Neutrophil (primary cell): ENCODE measurements around the gene LRATD1.

Experiments
- H3K27ac ChIP-seq: fragments of 200-600 bp; sonication (generic); 2 replicates; pipeline ENCODE4 v1.5.1; 2016; ENCODE audit warnings: mild to moderate bottlenecking, moderate library complexity
- H3K27me3 ChIP-seq: fragments of 200-600 bp; sonication (generic); 2 replicates; pipeline ENCODE4 v1.6.0; 2016; ENCODE audit warnings: mild to moderate bottlenecking
- H3K36me3 ChIP-seq: fragments of 200-600 bp; sonication (generic); 2 replicates; pipeline ENCODE4 v1.5.1; 2017
- H3K4me1 ChIP-seq, 2 experiments: fragments of 200-600 bp in 1 of 2; sonication (generic) in 1 of 2; 1 replicate in 1 of 2; 2 replicates in 1 of 2; pipeline versions ENCODE4 v1.5.1 to v1.6.1; 2013 to 2016; ENCODE audit warnings: low read depth in 1 of 2, low read length in 1 of 2, mild to moderate bottlenecking in 1 of 2, moderate library complexity in 1 of 2; ENCODE audit not compliant: control insufficient read depth in 1 of 2, insufficient read depth in 1 of 2
- H3K4me3 ChIP-seq, 2 experiments: fragments of 200-600 bp in 1 of 2; sonication (generic) in 1 of 2; 1 replicate in 1 of 2; 2 replicates in 1 of 2; pipeline ENCODE4 v1.5.1; 2013 to 2016; ENCODE audit warnings: low read depth in 1 of 2, low read length in 1 of 2, mild to moderate bottlenecking in 1 of 2, moderate library complexity in 1 of 2
- H3K9me3 ChIP-seq: fragments of 200-600 bp; sonication (generic); 2 replicates; pipeline ENCODE4 v1.5.1; 2016
- CTCF ChIP-seq: fragments of 200-600 bp; sonication (generic); IDR thresholded peaks from 2 replicates; pipeline ENCODE4 v1.5.1; 2016; ENCODE audit warnings: antibody characterized with exemption

Gene LRATD1

DNA sequence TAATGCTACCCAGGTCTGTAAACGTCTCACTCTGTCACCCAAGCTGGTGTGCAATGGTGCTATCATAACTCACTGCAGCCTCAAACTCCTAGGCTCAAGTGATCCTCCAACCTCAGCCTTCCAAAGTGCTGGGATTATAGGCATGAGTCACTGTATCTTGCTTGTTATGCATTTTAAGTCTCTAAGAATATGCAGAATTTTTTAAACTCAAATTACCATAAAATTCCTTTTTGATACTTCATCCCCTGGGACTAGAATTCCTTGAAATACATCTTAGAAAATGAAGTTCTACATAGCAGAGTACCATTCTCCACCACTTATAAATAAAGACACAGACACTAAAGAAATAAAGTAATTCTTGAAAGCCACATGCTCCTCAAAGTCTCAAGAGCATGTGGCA is 30.2 kb upstream of the LRATD1 start:
- Histone ChIP-seq H3K27ac (no peak overlapping the region), H3K9me3 (no peaks in the 10 kb centered on the region), H3K4me1 (no peaks in the 10 kb centered on the region), H3K36me3 (no peaks in the 10 kb centered on the region), H3K4me3 (no peak overlapping the region), H3K27me3 (no peaks in the 10 kb centered on the region)
- TF ChIP-seq CTCF = no peak

DNA sequence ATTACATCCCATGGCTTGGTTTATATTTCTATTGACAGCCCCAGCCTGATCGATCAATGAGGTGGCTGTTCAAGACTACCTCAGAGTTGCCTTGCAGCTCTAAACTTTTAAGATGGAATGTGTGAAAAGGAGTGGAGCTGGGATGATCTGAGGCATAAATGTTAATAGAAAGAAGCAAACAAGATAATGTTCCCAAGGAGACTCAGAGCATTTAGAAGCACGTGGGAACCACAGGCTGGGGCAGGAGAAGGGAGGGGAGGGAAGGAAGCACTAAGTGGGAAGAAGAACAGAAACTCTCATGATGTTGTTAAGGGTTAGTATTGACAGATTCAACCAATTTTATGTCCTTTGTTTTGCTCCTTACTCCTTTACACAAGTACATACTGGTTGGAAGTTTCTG is 28.8 kb upstream of the LRATD1 start:
- H3K36me3 ChIP-seq = no peaks in the 10 kb centered on the region
- TF ChIP-seq CTCF = no peak
- no peak overlapping the region for H3K27ac ChIP-seq
- H3K4me1 ChIP-seq = no peaks in the 10 kb centered on the region
- no peak overlapping the region for H3K4me3 ChIP-seq
- no peaks in the 10 kb centered on the region for H3K27me3 ChIP-seq
- no peaks in the 10 kb centered on the region for H3K9me3 ChIP-seq

GRCh38 chr2:14608245-14608644 is 24.3 kb upstream of the LRATD1 start:
- H3K4me3 ChIP-seq = no peak overlapping the region
- TF ChIP-seq CTCF = no peak
- no peaks in the 10 kb centered on the region for H3K4me1 ChIP-seq
- no peaks in the 10 kb centered on the region for H3K9me3 ChIP-seq
- no peaks in the 10 kb centered on the region for H3K27me3 ChIP-seq
- H3K27ac ChIP-seq = no peak overlapping the region
- no peaks in the 10 kb centered on the region for H3K36me3 ChIP-seq

GRCh38 chr2:14614017-14614416 is 18.5 kb upstream of the LRATD1 start:
- TF ChIP-seq CTCF = no peak
- Histone ChIP-seq H3K4me3 (no peak overlapping the region), H3K4me1 (no peaks in the 10 kb centered on the region), H3K36me3 (no peaks in the 10 kb centered on the region), H3K27me3 (no peaks in the 10 kb centered on the region), H3K9me3 (no peaks in the 10 kb centered on the region), H3K27ac (no peak overlapping the region)

DNA sequence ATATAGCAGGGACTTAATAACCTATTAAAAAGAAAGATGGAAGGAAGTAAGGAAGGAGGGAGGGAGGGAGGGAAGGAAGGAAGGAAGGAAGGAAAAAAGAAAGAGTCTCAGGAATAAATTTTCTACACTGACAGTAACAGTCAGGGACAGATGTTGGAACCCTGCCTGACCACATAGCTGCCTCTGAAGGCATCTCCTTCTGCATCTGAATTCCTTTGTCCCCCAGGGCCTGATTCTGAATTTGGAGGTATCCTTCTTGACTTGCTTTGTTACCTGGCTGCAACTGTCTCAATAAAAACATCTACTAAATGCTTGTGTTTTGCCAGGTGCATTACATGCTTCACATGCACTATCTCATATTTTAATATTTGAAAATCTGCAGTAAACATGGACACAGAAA is 17.4 kb upstream of the LRATD1 start:
- Histone ChIP-seq H3K27ac (no peak overlapping the region), H3K9me3 (no peaks in the 10 kb centered on the region), H3K4me3 (no peak overlapping the region), H3K4me1 (no peaks in the 10 kb centered on the region), H3K27me3 (no peaks in the 10 kb centered on the region), H3K36me3 (no peaks in the 10 kb centered on the region)
- no peak for TF ChIP-seq CTCF

DNA sequence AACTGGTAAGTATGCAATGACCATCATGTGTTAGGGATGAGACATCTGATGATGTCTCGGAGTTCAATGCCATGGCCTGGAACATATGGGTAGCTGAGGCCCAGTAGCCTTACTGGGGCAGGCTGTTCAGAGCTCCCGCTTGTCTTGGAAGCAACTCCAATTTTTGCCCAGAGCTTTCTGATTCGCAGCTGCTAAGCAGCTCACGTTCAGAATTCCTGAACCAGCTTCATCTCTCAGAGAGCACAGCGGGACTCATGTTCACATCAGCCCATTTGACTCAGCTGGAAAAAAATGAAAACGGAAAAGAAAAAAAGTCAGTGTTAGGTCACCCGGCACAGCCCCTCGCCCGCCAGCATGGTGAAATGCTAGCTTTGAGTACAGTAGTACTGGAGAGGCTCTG is 16.8 kb upstream of the LRATD1 start:
- H3K9me3 ChIP-seq = no peaks in the 10 kb centered on the region
- H3K36me3 ChIP-seq = no peaks in the 10 kb centered on the region
- no peaks in the 10 kb centered on the region for H3K27me3 ChIP-seq
- no peak for TF ChIP-seq CTCF
- H3K27ac ChIP-seq = no peak overlapping the region
- H3K4me1 ChIP-seq = no peaks in the 10 kb centered on the region
- no peak overlapping the region for H3K4me3 ChIP-seq
